ENCODE results near the gene TCEANC.

DNA sequence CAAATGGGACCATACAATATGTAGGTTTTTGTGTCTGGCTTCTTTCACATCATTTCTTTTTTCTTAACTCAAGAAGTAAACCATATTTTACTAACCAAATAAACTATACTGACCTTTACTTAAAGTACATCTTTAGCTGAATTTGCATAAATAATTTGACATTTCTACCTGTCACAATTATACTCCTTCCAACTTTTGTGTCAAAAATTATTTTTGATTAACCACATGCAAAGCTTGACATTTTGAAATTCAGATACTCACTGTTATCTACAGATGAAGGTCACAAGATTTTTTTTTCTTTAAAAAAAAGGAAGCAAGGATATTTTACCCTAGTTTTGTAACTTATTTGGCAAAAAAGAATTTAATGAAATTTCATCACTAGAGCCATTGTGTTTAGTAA, 23.9 kb downstream of the TCEANC start:
- TF ChIP-seq, protein P1, sequence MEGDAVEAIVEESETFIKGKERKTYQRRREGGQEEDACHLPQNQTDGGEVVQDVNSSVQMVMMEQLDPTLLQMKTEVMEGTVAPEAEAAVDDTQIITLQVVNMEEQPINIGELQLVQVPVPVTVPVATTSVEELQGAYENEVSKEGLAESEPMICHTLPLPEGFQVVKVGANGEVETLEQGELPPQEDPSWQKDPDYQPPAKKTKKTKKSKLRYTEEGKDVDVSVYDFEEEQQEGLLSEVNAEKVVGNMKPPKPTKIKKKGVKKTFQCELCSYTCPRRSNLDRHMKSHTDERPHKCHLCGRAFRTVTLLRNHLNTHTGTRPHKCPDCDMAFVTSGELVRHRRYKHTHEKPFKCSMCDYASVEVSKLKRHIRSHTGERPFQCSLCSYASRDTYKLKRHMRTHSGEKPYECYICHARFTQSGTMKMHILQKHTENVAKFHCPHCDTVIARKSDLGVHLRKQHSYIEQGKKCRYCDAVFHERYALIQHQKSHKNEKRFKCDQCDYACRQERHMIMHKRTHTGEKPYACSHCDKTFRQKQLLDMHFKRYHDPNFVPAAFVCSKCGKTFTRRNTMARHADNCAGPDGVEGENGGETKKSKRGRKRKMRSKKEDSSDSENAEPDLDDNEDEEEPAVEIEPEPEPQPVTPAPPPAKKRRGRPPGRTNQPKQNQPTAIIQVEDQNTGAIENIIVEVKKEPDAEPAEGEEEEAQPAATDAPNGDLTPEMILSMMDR (conservative IDR thresholded peaks at IDR 0.05; ENCODE audit: low read depth, low read length), result no peak
- no peak for TF ChIP-seq RCOR1 (IDR thresholded peaks at IDR 0.05; ENCODE audit: insufficient replicate concordance, low read length)
- TF ChIP-seq SMC3 (IDR thresholded peaks at IDR 0.05; ENCODE audit: low read depth, low read length), result no peak
- no peak for TF ChIP-seq POLR2A (IDR thresholded peaks at IDR 0.05; ENCODE audit: low read depth, low read length)
- no peak for TF ChIP-seq BHLHE40 (IDR thresholded peaks at IDR 0.05; ENCODE audit: low read depth, low read length)
- no peak for TF ChIP-seq CEBPB (IDR thresholded peaks at IDR 0.05; ENCODE audit: low read depth, low read length)
- no peak for TF ChIP-seq FOS (IDR thresholded peaks at IDR 0.05; ENCODE audit: low read depth, low read length)
- no peak for TF ChIP-seq MAZ (IDR thresholded peaks at IDR 0.05; ENCODE audit: borderline replicate concordance, low read depth, low read length)
- TF ChIP-seq RAD21 (IDR thresholded peaks at IDR 0.05; ENCODE audit: low read length), result no peak
- TF ChIP-seq MXI1 (IDR thresholded peaks at IDR 0.05; ENCODE audit: borderline replicate concordance, low read depth, low read length), result no peak
- no peak for TF ChIP-seq MAFK (IDR thresholded peaks at IDR 0.05; ENCODE audit: low read depth, low read length)
- TF ChIP-seq, protein P2, sequence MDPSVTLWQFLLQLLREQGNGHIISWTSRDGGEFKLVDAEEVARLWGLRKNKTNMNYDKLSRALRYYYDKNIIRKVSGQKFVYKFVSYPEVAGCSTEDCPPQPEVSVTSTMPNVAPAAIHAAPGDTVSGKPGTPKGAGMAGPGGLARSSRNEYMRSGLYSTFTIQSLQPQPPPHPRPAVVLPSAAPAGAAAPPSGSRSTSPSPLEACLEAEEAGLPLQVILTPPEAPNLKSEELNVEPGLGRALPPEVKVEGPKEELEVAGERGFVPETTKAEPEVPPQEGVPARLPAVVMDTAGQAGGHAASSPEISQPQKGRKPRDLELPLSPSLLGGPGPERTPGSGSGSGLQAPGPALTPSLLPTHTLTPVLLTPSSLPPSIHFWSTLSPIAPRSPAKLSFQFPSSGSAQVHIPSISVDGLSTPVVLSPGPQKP (IDR thresholded peaks at IDR 0.05; ENCODE audit: borderline replicate concordance, low read depth, low read length), result no peak
- TF ChIP-seq, protein P3, sequence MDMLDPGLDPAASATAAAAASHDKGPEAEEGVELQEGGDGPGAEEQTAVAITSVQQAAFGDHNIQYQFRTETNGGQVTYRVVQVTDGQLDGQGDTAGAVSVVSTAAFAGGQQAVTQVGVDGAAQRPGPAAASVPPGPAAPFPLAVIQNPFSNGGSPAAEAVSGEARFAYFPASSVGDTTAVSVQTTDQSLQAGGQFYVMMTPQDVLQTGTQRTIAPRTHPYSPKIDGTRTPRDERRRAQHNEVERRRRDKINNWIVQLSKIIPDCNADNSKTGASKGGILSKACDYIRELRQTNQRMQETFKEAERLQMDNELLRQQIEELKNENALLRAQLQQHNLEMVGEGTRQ (IDR thresholded peaks at IDR 0.05; ENCODE audit: low read depth, low read length), result no peak
- TF ChIP-seq CHD1 (IDR thresholded peaks at IDR 0.05; ENCODE audit: low read depth, low read length), result no peak
